ENCODE data around the gene CACNA1B. TPM values are rescaled to one million over a fixed set of nuclear protein-coding genes. Genes with fewer than 3 reads are reported as not detected.
"Not testable (repeated sequence)": the region's sequence is repeated elsewhere in the genome, so short reads cannot be mapped to it uniquely, and the experiment has no call there.

CACNA1B gene
- polyA plus RNA-seq, 1 experiment: 0.01 TPM

- TF ChIP-seq, protein P1, sequence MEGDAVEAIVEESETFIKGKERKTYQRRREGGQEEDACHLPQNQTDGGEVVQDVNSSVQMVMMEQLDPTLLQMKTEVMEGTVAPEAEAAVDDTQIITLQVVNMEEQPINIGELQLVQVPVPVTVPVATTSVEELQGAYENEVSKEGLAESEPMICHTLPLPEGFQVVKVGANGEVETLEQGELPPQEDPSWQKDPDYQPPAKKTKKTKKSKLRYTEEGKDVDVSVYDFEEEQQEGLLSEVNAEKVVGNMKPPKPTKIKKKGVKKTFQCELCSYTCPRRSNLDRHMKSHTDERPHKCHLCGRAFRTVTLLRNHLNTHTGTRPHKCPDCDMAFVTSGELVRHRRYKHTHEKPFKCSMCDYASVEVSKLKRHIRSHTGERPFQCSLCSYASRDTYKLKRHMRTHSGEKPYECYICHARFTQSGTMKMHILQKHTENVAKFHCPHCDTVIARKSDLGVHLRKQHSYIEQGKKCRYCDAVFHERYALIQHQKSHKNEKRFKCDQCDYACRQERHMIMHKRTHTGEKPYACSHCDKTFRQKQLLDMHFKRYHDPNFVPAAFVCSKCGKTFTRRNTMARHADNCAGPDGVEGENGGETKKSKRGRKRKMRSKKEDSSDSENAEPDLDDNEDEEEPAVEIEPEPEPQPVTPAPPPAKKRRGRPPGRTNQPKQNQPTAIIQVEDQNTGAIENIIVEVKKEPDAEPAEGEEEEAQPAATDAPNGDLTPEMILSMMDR (IDR thresholded peaks at IDR 0.05; ENCODE audit: insufficient read depth, low read depth, low read length): no peak
- no peak overlapping the region for H3K4me3 ChIP-seq (ENCODE audit: low read depth, low read length)
- ChIA-PET POLR2A (no interaction called here), CTCF (no interaction called here)
- no peak for DNase-seq (ENCODE audit: low read depth)
- no peaks in the 10 kb centered on the region for H3K36me3 ChIP-seq (ENCODE audit: control insufficient read depth, insufficient read depth, low read length)
- H3K27me3 ChIP-seq (ENCODE audit: control insufficient read depth, insufficient read depth, low read length): peaks cover 2% of the 10 kb centered on the region; the same call in 1 of the 2 replicates
Measured at GRCh38 chr9:137880160-137880975, 2.8 kb downstream of the CACNA1B start.

GRCh38 chr9:137880976-137881530 lies 3.5 kb downstream of the CACNA1B start:
- ChIA-PET POLR2A (no interaction called here), CTCF (interaction anchor here (0.6 kb wide), 1 partner anchor 323 kb away, joined by 3 read pairs; no protein-coding TSS in a partner anchor)
- Histone ChIP-seq H3K4me3 (ENCODE audit: low read depth, low read length) (no peak overlapping the region), H3K36me3 (ENCODE audit: control insufficient read depth, insufficient read depth, low read length) (no peaks in the 10 kb centered on the region), H3K27me3 (ENCODE audit: control insufficient read depth, insufficient read depth, low read length) (peaks cover 2% of the 10 kb centered on the region; the same call in 1 of the 2 replicates)
- TF ChIP-seq, protein P1 (IDR thresholded peaks at IDR 0.05; ENCODE audit: insufficient read depth, low read depth, low read length): no peak
- DNase-seq (ENCODE audit: low read depth): no peak

GRCh38 chr9:137881591-137882505 lies 4.3 kb downstream of the CACNA1B start:
- no peak for DNase-seq (ENCODE audit: low read depth)
- TF ChIP-seq, protein P1 (IDR thresholded peaks at IDR 0.05; ENCODE audit: insufficient read depth, low read depth, low read length): no peak
- Histone ChIP-seq H3K36me3 (ENCODE audit: control insufficient read depth, insufficient read depth, low read length) (no peaks in the 10 kb centered on the region), H3K27me3 (ENCODE audit: control insufficient read depth, insufficient read depth, low read length) (no peaks in the 10 kb centered on the region), H3K4me3 (ENCODE audit: low read depth, low read length) (no peak overlapping the region)
- POLR2A ChIA-PET: no interaction called here
- CTCF ChIA-PET: interaction anchor here (0.6 kb wide), 1 partner anchor 324 kb away, joined by 3 read pairs; no protein-coding TSS in a partner anchor

GRCh38 chr9:137882506-137882821 lies 4.9 kb downstream of the CACNA1B start:
- DNase-seq (ENCODE audit: low read depth): no peak
- CTCF ChIA-PET: no interaction called here
- H3K4me3 ChIP-seq (ENCODE audit: low read depth, low read length): no peak overlapping the region
- TF ChIP-seq, protein P1 (IDR thresholded peaks at IDR 0.05; ENCODE audit: insufficient read depth, low read depth, low read length): no peak
- H3K27me3 ChIP-seq (ENCODE audit: control insufficient read depth, insufficient read depth, low read length): no peaks in the 10 kb centered on the region
- POLR2A ChIA-PET: no interaction called here
- no peaks in the 10 kb centered on the region for H3K36me3 ChIP-seq (ENCODE audit: control insufficient read depth, insufficient read depth, low read length)

- H3K36me3 ChIP-seq (ENCODE audit: control insufficient read depth, insufficient read depth, low read length); POLR2A ChIA-PET; DNase-seq (ENCODE audit: low read depth); H3K27me3 ChIP-seq (ENCODE audit: control insufficient read depth, insufficient read depth, low read length); CTCF ChIA-PET; H3K4me3 ChIP-seq (ENCODE audit: low read depth, low read length): not testable (repeated sequence)
Measured at GRCh38 chr9:137883977-137884376, 6.4 kb downstream of the CACNA1B start.

DNA sequence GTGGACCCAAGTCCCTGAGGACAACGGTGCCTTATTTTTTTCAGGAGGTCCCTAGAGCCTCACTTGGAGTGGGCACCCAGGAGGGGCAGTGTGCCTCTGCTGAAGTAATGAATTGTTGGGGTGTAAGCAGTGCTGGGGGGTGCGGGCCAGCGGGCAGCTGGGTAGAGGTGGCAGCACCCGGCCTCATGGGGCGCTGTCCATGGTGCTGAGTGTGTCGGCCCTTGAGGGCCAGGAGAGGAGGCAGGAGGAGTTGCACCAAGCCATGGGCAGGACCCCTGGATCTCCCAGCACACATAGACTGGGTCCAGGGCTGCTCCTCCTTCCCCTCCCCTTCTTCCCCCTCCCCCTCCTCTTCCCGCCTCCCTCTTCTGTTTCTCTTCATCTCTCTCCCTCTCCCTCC lies 7.0 kb downstream of the CACNA1B start:
- H3K4me3 ChIP-seq (ENCODE audit: low read depth, low read length); POLR2A ChIA-PET; H3K27me3 ChIP-seq (ENCODE audit: control insufficient read depth, insufficient read depth, low read length); CTCF ChIA-PET; H3K36me3 ChIP-seq (ENCODE audit: control insufficient read depth, insufficient read depth, low read length); DNase-seq (ENCODE audit: low read depth): not testable (repeated sequence)

DNA sequence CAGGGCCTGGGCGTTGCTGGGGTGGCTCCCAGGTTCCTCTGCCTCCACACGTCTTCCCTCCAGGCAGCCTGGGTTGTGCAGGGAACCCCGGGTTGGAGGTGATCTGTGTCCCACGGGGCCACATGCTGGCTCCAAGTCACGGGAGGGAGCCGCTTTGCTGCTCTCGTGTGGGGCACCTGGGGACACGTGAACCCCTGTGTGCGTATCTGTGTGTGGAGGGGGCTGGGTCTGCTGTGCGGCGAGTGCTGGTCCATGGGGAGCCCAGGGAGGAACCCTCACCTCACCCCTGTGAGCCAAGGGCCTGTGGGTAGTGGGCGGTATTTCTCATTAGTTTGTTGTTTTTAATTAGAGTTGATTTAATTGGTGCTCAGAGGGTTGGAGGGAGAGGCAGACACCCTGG lies 7.5 kb downstream of the CACNA1B start:
- H3K27me3 ChIP-seq (ENCODE audit: control insufficient read depth, insufficient read depth, low read length); CTCF ChIA-PET; DNase-seq (ENCODE audit: low read depth); H3K4me3 ChIP-seq (ENCODE audit: low read depth, low read length); POLR2A ChIA-PET; H3K36me3 ChIP-seq (ENCODE audit: control insufficient read depth, insufficient read depth, low read length): not testable (repeated sequence)

DNA sequence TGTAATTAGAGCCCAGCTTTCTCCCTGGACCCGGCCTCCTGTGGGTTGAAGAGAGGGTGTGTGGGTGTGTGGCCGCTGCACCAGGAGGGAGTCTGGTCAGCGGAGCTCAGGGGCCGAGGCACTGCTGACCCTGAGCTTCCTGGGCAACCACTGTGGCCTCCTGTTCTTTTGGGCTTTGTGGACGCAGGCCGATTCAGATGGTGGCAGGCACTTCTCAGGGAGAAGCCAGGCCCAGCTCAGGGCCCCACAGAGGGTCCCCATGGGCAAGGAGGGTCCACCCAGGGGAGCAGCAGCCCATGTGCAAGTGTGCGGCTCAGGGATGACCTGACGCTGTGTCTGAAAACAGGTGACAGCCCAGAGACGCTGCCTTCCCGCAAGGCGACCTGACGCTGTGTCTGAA lies 11.0 kb downstream of the CACNA1B start:
- H3K4me3 ChIP-seq (ENCODE audit: low read depth, low read length); H3K36me3 ChIP-seq (ENCODE audit: control insufficient read depth, insufficient read depth, low read length); DNase-seq (ENCODE audit: low read depth); CTCF ChIA-PET; POLR2A ChIA-PET; H3K27me3 ChIP-seq (ENCODE audit: control insufficient read depth, insufficient read depth, low read length): not testable (repeated sequence)
